Tongue (tissue), 2 donors: ENCODE measurements around the gene SERPINA5. TPM values are rescaled to one million over a fixed set of nuclear protein-coding genes. Genes with fewer than 3 reads are reported as not detected.
"Not testable (repeated sequence)": the region's sequence is repeated elsewhere in the genome, so short reads cannot be mapped to it uniquely, and the experiment has no call there.

Source experiments
- DNase-seq: peaks from one replicate; pipeline ENCODE4 v3.0.0-alpha.2; 2015
- total RNA-seq: library from RNA; depleted of rRNA; stranded (reverse); fragments of >200 nt; gene quantifications from one replicate; pipeline ENCODE4 v1.2.3, GENCODE V29; 2014

The SERPINA5 gene
- total RNA-seq, 1 donor from 2014 or later = not detected

GRCh38 chr14:94598816-94599655, 17.8 kb downstream of the SERPINA5 start:
- DNase-seq = peak; percentile 63

GRCh38 chr14:94599656-94600004, 18.4 kb downstream of the SERPINA5 start:
- no peak for DNase-seq

GRCh38 chr14:94600148-94600545, 18.9 kb downstream of the SERPINA5 start:
- DNase-seq = no peak

GRCh38 chr14:94601884-94602391, 20.7 kb downstream of the SERPINA5 start:
- DNase-seq = peak; percentile 49

GRCh38 chr14:94602722-94603121, 21.5 kb downstream of the SERPINA5 start:
- no peak for DNase-seq

- DNase-seq = no peak
Measured at GRCh38 chr14:94605361-94605760, 24.1 kb downstream of the SERPINA5 start.

GRCh38 chr14:94608966-94609365, 27.7 kb downstream of the SERPINA5 start:
- not testable (repeated sequence) for DNase-seq

GRCh38 chr14:94611179-94611578, 30.0 kb downstream of the SERPINA5 start:
- DNase-seq = no peak

GRCh38 chr14:94612174-94612573, 30.9 kb downstream of the SERPINA5 start, which contains the start of gene SERPINA3:
Gene SERPINA3, plus strand, starts transcription at chr14:94612391. Its CDS starts 2,051 bp downstream, at chr14:94614442.
- peak; percentile 17 for DNase-seq

GRCh38 chr14:94612580-94613554, 31.6 kb downstream of the SERPINA5 start:
- DNase-seq = no peak

- DNase-seq = no peak
Measured at GRCh38 chr14:94613720-94614644, 32.8 kb downstream of the SERPINA5 start.

GRCh38 chr14:94614802-94615201, 33.6 kb downstream of the SERPINA5 start:
- DNase-seq = no peak

GRCh38 chr14:94615254-94615653, 34.0 kb downstream of the SERPINA5 start:
- DNase-seq = no peak

- no peak for DNase-seq
Measured at GRCh38 chr14:94615823-94616570, 34.8 kb downstream of the SERPINA5 start.

- DNase-seq = no peak
Measured at GRCh38 chr14:94617366-94617941, 36.2 kb downstream of the SERPINA5 start.

GRCh38 chr14:94617988-94618822, 37.0 kb downstream of the SERPINA5 start:
- DNase-seq = no peak

- no peak for DNase-seq
Measured at GRCh38 chr14:94619297-94619696, 38.1 kb downstream of the SERPINA5 start.

GRCh38 chr14:94620597-94620996, 39.4 kb downstream of the SERPINA5 start:
- DNase-seq = no peak

GRCh38 chr14:94621358-94622134, 40.3 kb downstream of the SERPINA5 start:
- DNase-seq = no peak
